PC-3 (cell line): ENCODE results near the gene APOL2.

Experiments used
- CTCF ChIP-seq: fragments of 300-600 bp; sonication (generic); conservative IDR thresholded peaks from 2 replicates; pipeline ENCODE4 v1.5.1; 2017; ENCODE audit warnings: antibody characterized with exemption, low read depth, mild to moderate bottlenecking, low read length
- EZH2 ChIP-seq: fragments of 300-600 bp; sonication (generic); IDR thresholded peaks from one replicate; pipeline ENCODE4 v1.6.1; 2017; ENCODE audit warnings: antibody characterized with exemption, mild to moderate bottlenecking, low read length; ENCODE audit not compliant: unreplicated experiment

DNA sequence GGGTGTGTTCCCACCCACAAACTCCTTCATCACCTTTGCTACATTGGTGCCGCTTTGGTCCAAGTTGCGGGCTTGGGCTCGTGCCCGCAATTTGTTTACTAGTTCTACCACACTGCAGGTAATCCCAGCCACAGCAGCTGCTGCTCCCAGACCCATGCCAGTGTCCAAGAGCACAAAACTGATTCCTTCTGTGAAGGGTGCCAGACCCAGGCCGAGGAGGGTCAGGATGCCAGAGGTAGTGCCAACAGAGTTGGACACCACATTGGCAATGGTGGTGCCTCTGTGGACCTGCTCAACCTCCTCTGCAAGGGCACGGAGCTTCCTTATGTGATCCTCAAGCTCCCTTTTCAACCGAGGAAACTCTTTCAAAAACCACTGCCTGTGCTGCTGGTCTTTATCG is 11.5 kb downstream of the APOL2 start:
- TF ChIP-seq CTCF (no peak), EZH2 (no peak)
